OCI-LY7 (cell line): ENCODE measurements around the gene UBA6. TPM values are rescaled to one million over a fixed set of nuclear protein-coding genes. Genes with fewer than 3 reads are reported as not detected.

Experiments used
- BruUV-seq: library from RNA; stranded (reverse); fragments of 400-500 nt; replicated peaks from 2 replicates; lab custom pipeline; 2021; lab: Mats Ljungman, UMichigan
- CTCF ChIA-PET: fragments of 300-600 bp; sonication (Branson Sonifier 250); formaldehyde crosslinking; loops from one replicate; lab custom pipeline; 2022; ENCODE audit warnings: antibody characterized with exemption; ENCODE audit not compliant: unreplicated experiment; lab: Charles Lee
- POLR2A ChIA-PET: fragments of 300-600 bp; sonication (Branson Sonifier 250); formaldehyde crosslinking; loops from one replicate; lab custom pipeline; 2022; ENCODE audit warnings: antibody characterized with exemption; lab: Charles Lee
- DNase-seq: peaks from one replicate; pipeline ENCODE4 v3.0.0-alpha.2; 2015; ENCODE audit warnings: low spot score
- H2AFZ ChIP-seq: fragments of 200-600 bp; sonication (generic), shearing (Covaris generic); 2 replicates; pipeline ENCODE4 v1.6.1; 2014; ENCODE audit warnings: mild to moderate bottlenecking, antibody characterized with exemption, low read length, moderate library complexity
- H3K27ac ChIP-seq: fragments of 200-600 bp; sonication (generic); 2 replicates; pipeline ENCODE4 v1.5.1; 2014; ENCODE audit warnings: mixed run types, low read depth, mild to moderate bottlenecking, moderate library complexity, low read length, inconsistent platforms; ENCODE audit not compliant: poor library complexity, severe bottlenecking
- H3K36me3 ChIP-seq: fragments of 200-600 bp; sonication (generic); 2 replicates; pipeline ENCODE4 v1.6.1; 2014; ENCODE audit warnings: mild to moderate bottlenecking, antibody characterized with exemption, low read length, moderate library complexity, mixed read lengths; ENCODE audit not compliant: insufficient read depth
- H3K4me1 ChIP-seq: fragments of 200-600 bp; sonication (generic); 2 replicates; pipeline ENCODE4 v1.5.1; 2014; ENCODE audit warnings: mild to moderate bottlenecking, low read length; ENCODE audit not compliant: insufficient read depth, poor library complexity, severe bottlenecking
- H3K4me2 ChIP-seq: fragments of 200-600 bp; sonication (generic); 2 replicates; pipeline ENCODE4 v1.6.1; 2014; ENCODE audit warnings: mild to moderate bottlenecking, low read length
- H3K4me3 ChIP-seq: fragments of 200-600 bp; sonication (generic); 2 replicates; pipeline ENCODE4 v1.5.1; 2014; ENCODE audit warnings: mild to moderate bottlenecking, low read depth, low read length; ENCODE audit not compliant: poor library complexity, severe bottlenecking
- H3K79me2 ChIP-seq: fragments of 200-600 bp; sonication (generic); 2 replicates; pipeline ENCODE4 v1.6.1; 2016; ENCODE audit warnings: low read depth, mild to moderate bottlenecking, low read length, moderate library complexity, mixed read lengths; ENCODE audit not compliant: insufficient read depth
- H3K9me2 ChIP-seq: fragments of 200-600 bp; sonication (generic); 2 replicates; pipeline ENCODE4 v1.6.1; 2016; ENCODE audit warnings: mild to moderate bottlenecking, low read length, mixed read lengths; ENCODE audit not compliant: insufficient read depth
- H3K9me3 ChIP-seq: fragments of 200-600 bp; sonication (generic); 2 replicates; pipeline ENCODE4 v1.6.1; 2014; ENCODE audit warnings: mild to moderate bottlenecking, mixed run types, low read length, mixed read lengths
- H4K20me1 ChIP-seq: fragments of 200-600 bp; sonication (generic); 2 replicates; pipeline ENCODE4 v1.6.1; 2014; ENCODE audit warnings: mild to moderate bottlenecking, antibody characterized with exemption, low read length, moderate library complexity, mixed read lengths; ENCODE audit not compliant: insufficient read depth
- CTCF ChIP-seq: fragments of 200-600 bp; sonication (generic); conservative IDR thresholded peaks from 2 replicates; pipeline ENCODE4 v1.5.1; 2014; ENCODE audit warnings: mild to moderate bottlenecking, antibody characterized with exemption, low read length, moderate library complexity, mixed read lengths
- EZH2phosphoT487 ChIP-seq: fragments of 200-600 bp; sonication (generic); IDR thresholded peaks from 2 replicates; pipeline ENCODE4 v1.6.1; 2018; ENCODE audit warnings: low read depth, borderline replicate concordance, mild to moderate bottlenecking, mixed run types, antibody characterized with exemption, low read length, moderate library complexity, mixed read lengths
- intact Hi-C: fragments of 100-400 bp; cut with micrococcal nuclease; formaldehyde crosslinking; loops from one replicate; pipeline ENCODE4 v1.10.0; 2022; ENCODE audit not compliant: unreplicated experiment
- total RNA-seq, 2 experiments: library from RNA; depleted of rRNA in 1 of 2; stranded (reverse); fragments of >200 nt in 1 of 2; shearing (Covaris generic) in 1 of 2; gene quantifications; 2 replicates each; pipeline ENCODE4 v1.2.3, GENCODE V29; 2014 to 2022

The UBA6 gene
- total RNA-seq, 2 experiments from 2014 or later, result 40.6 to 92.4 TPM

GRCh38 chr4:67727124-67727850 is 26.3 kb upstream of the UBA6 start:
- no peak for TF ChIP-seq CTCF
- no peak for TF ChIP-seq EZH2phosphoT487

GRCh38 chr4:67725981-67726380 is 25.0 kb upstream of the UBA6 start:
- H3K4me2 ChIP-seq, result no peak overlapping the region
- H3K79me2 ChIP-seq, result no peaks in the 10 kb centered on the region
- H2AFZ ChIP-seq, result no peak overlapping the region
- CTCF ChIA-PET, result no interaction called here
- no peaks in the 10 kb centered on the region for H3K4me1 ChIP-seq
- no TSS peak for BruUV-seq
- TF ChIP-seq CTCF, result no peak
- no peak for TF ChIP-seq EZH2phosphoT487
- intact Hi-C loops, result no loop called here
- no peak overlapping the region for H3K27ac ChIP-seq
- DNase-seq, result no peak
- no peaks in the 10 kb centered on the region; the same call in 1 of the 2 replicates for H3K9me3 ChIP-seq
- H3K36me3 ChIP-seq, result peaks cover 10% of the 10 kb centered on the region
- no peaks in the 10 kb centered on the region for H3K9me2 ChIP-seq
- no peaks in the 10 kb centered on the region for H4K20me1 ChIP-seq
- POLR2A ChIA-PET, result interaction anchor here (0.7 to 1.1 kb wide), 3 partner anchors 8 to 176 kb away, joined by 3 to 4 read pairs (median 3); no protein-coding TSS in a partner anchor
- H3K4me3 ChIP-seq, result no peak overlapping the region

More at GRCh38 chr4:67727124-67727850, 26.3 kb upstream of the UBA6 start:
- H3K9me3 ChIP-seq, result no peaks in the 10 kb centered on the region; the same call in 1 of the 2 replicates
- H4K20me1 ChIP-seq, result no peaks in the 10 kb centered on the region
- peaks cover 7% of the 10 kb centered on the region for H3K36me3 ChIP-seq
- POLR2A ChIA-PET, result interaction anchor here (1.1 kb wide), 1 partner anchor 26 kb away, joined by 3 read pairs; the partner anchor contains the start of gene UBA6
- no peak overlapping the region for H3K27ac ChIP-seq
- no peak overlapping the region for H2AFZ ChIP-seq
- H3K79me2 ChIP-seq, result no peaks in the 10 kb centered on the region
- CTCF ChIA-PET, result no interaction called here
- no peaks in the 10 kb centered on the region for H3K4me1 ChIP-seq
- H3K9me2 ChIP-seq, result no peaks in the 10 kb centered on the region
- H3K4me3 ChIP-seq, result no peak overlapping the region
- BruUV-seq, result no TSS peak
- no peak overlapping the region for H3K4me2 ChIP-seq
- intact Hi-C loops, result no loop called here
- DNase-seq, result no peak

- no peaks in the 10 kb centered on the region for H4K20me1 ChIP-seq
- peaks cover 17% of the 10 kb centered on the region for H3K36me3 ChIP-seq
- H3K27ac ChIP-seq, result no peak overlapping the region
- DNase-seq, result no peak
- no peak overlapping the region for H2AFZ ChIP-seq
- H3K4me1 ChIP-seq, result no peaks in the 10 kb centered on the region
- H3K9me3 ChIP-seq, result no peaks in the 10 kb centered on the region; the same call in 1 of the 2 replicates
- no peaks in the 10 kb centered on the region for H3K9me2 ChIP-seq
- intact Hi-C loops, result no loop called here
- H3K79me2 ChIP-seq, result no peaks in the 10 kb centered on the region
- no peak for TF ChIP-seq EZH2phosphoT487
- TF ChIP-seq CTCF, result no peak
- no TSS peak for BruUV-seq
- no peak overlapping the region for H3K4me2 ChIP-seq
- ChIA-PET CTCF (no interaction called here), POLR2A (interaction anchor here (0.9 kb wide), 1 partner anchor 14 kb away, joined by 4 read pairs; no protein-coding TSS in a partner anchor)
- no peak overlapping the region for H3K4me3 ChIP-seq
These were observed 24.2 kb upstream of the UBA6 start for GRCh38 chr4:67725132-67725531.
